HCT116 (cell line): ENCODE measurements around the gene RPF1. TPM values are rescaled to one million over a fixed set of nuclear protein-coding genes. Genes with fewer than 3 reads are reported as not detected.

Experiments used
- ATAC-seq: fragments of 200-7000 bp; cut with Tn5 transposase; 2 replicates; pipeline ENCODE4 v1.9.1; 2020; ENCODE audit warnings: mild to moderate bottlenecking, moderate library complexity
- BruUV-seq: library from RNA; stranded (reverse); fragments of 400-500 nt; replicated peaks from 2 replicates; lab custom pipeline; 2021; lab: Mats Ljungman, UMichigan
- CTCF ChIA-PET: fragments of 300-600 bp; sonication (Branson Sonifier 250); formaldehyde crosslinking; loops from one replicate; lab custom pipeline; 2021; ENCODE audit warnings: antibody characterized with exemption; lab: Charles Lee
- POLR2A ChIA-PET: fragments of 300-600, 350-600 bp; sonication (Branson Sonifier 250); formaldehyde crosslinking; loops from one replicate; lab custom pipeline; 2021; ENCODE audit warnings: antibody characterized with exemption; lab: Charles Lee
- RAD21 ChIA-PET, 2 experiments: fragments of 300-600 bp; sonication (Branson Sonifier 250); formaldehyde crosslinking; loops; one replicate each; lab custom pipeline; 2023; ENCODE audit warnings: low total read pairs in 2 of 2; ENCODE audit not compliant: uncharacterized antibody in 2 of 2, unreplicated experiment in 2 of 2, low non-redundant PET in 1 of 2; lab: Charles Lee
- DNase-seq: peaks from one replicate; pipeline ENCODE4 v3.0.0-alpha.2; 2010; ENCODE audit warnings: low read depth, low spot score
- H2AFZ ChIP-seq: fragments of 200-600 bp; shearing (Covaris generic), sonication (generic); 2 replicates; pipeline ENCODE4 v1.6.1; 2017; ENCODE audit warnings: low read depth, mixed run types, mixed read lengths, antibody characterized with exemption, low read length; ENCODE audit not compliant: poor library complexity, severe bottlenecking
- H3K27ac ChIP-seq: 2 replicates; pipeline ENCODE4 v1.5.1; 2012; ENCODE audit warnings: low read depth, low read length
- H3K27me3 ChIP-seq: fragments of 200-600 bp; sonication (generic); 2 replicates; pipeline ENCODE4 v1.6.1; 2016; ENCODE audit warnings: mixed run types, low read length, mixed read lengths; ENCODE audit not compliant: insufficient read depth
- H3K36me3 ChIP-seq, 2 experiments: fragments of 200-500 bp in 1 of 2; fragments of 200-600 bp in 1 of 2; sonication (Bioruptor generic) in 1 of 2; sonication (generic) in 1 of 2; 2 replicates each; pipeline versions ENCODE4 v1.5.1 to v1.6.1; 2014 to 2016; ENCODE audit warnings: low read length in 2 of 2, inconsistent platforms in 1 of 2, mixed read lengths in 1 of 2, mixed run types in 1 of 2; ENCODE audit not compliant: insufficient read depth in 2 of 2, control insufficient read depth in 1 of 2
- H3K4me1 ChIP-seq, 2 experiments: fragments of 200-600 bp in 1 of 2; sonication (generic) in 1 of 2; 2 replicates each; pipeline versions ENCODE4 v1.5.1 to v1.6.1; 2012 to 2017; ENCODE audit warnings: low read length in 2 of 2, inconsistent platforms in 1 of 2, mild to moderate bottlenecking in 1 of 2, mixed read lengths in 1 of 2, mixed run types in 1 of 2, moderate library complexity in 1 of 2; ENCODE audit not compliant: insufficient read depth in 2 of 2, control insufficient read depth in 1 of 2
- H3K4me2 ChIP-seq: fragments of 200-600 bp; sonication (generic); 2 replicates; pipeline ENCODE4 v1.6.1; 2017; ENCODE audit warnings: mixed run types, low read length, mixed read lengths
- H3K4me3 ChIP-seq, 2 experiments: fragments of 200-600 bp in 1 of 2; sonication (generic) in 1 of 2; replicated peaks in 1 of 2; 2 replicates each; pipeline ENCODE4 v1.5.1; 2011 to 2016; ENCODE audit warnings: low read length in 2 of 2, control low read depth in 1 of 2, low read depth in 1 of 2, mild to moderate bottlenecking in 1 of 2, mixed read lengths in 1 of 2, mixed run types in 1 of 2
- H3K79me2 ChIP-seq: fragments of 200-600 bp; sonication (generic); 2 replicates; pipeline ENCODE4 v1.6.1; 2017; ENCODE audit warnings: mild to moderate bottlenecking, mixed run types, low read length, moderate library complexity, mixed read lengths; ENCODE audit not compliant: insufficient read depth
- H3K9ac ChIP-seq: fragments of 200-600 bp; sonication (generic); 2 replicates; pipeline ENCODE4 v1.6.1; 2016; ENCODE audit warnings: low read length, mixed read lengths
- H3K9me2 ChIP-seq: fragments of 200-600 bp; sonication (generic), shearing (Covaris generic); 2 replicates; pipeline ENCODE4 v1.6.1; 2017; ENCODE audit warnings: mixed run types, mild to moderate bottlenecking, moderate library complexity; ENCODE audit not compliant: insufficient read depth
- H3K9me3 ChIP-seq, 2 experiments: fragments of 200-500 bp in 1 of 2; fragments of 200-600 bp in 1 of 2; sonication (Bioruptor generic) in 1 of 2; sonication (generic) in 1 of 2; 2 replicates each; pipeline ENCODE4 v1.6.1; 2014 to 2017; ENCODE audit warnings: low read length in 2 of 2, mixed read lengths in 2 of 2, inconsistent platforms in 1 of 2, low read depth in 1 of 2, mild to moderate bottlenecking in 1 of 2, mixed run types in 1 of 2, moderate library complexity in 1 of 2; ENCODE audit not compliant: control insufficient read depth in 1 of 2, insufficient read depth in 1 of 2
- H4K20me1 ChIP-seq: fragments of 200-600 bp; sonication (generic), shearing (Covaris generic); 2 replicates; pipeline ENCODE4 v1.6.1; 2017; ENCODE audit warnings: mixed run types, mild to moderate bottlenecking, moderate library complexity; ENCODE audit not compliant: insufficient read depth
- CEBPB ChIP-seq: IDR thresholded peaks from 2 replicates; pipeline ENCODE4 v1.6.1; 2012; ENCODE audit warnings: low read depth
- EGR1 ChIP-seq: IDR thresholded peaks from 2 replicates; pipeline ENCODE4 v1.6.1; 2012; ENCODE audit warnings: low read depth
- EZH2phosphoT487 ChIP-seq: fragments of 200-600 bp; IDR thresholded peaks from 2 replicates; pipeline ENCODE4 v1.6.1; 2018; ENCODE audit warnings: antibody characterized with exemption, borderline replicate concordance
- RAD21 ChIP-seq: IDR thresholded peaks from 2 replicates; pipeline ENCODE4 v1.6.1; 2012; ENCODE audit warnings: low read depth, mild to moderate bottlenecking
- SP1 ChIP-seq: IDR thresholded peaks from 2 replicates; pipeline ENCODE4 v1.6.1; 2012; ENCODE audit warnings: low read depth
- TCF7L2 ChIP-seq: IDR thresholded peaks from 2 replicates; pipeline ENCODE4 v1.7.0; 2011; ENCODE audit warnings: borderline replicate concordance, inconsistent platforms; ENCODE audit not compliant: insufficient read depth, insufficient read length; ENCODE audit errors: extremely low read depth
- ZNF274 ChIP-seq: fragments of 200-500 bp; sonication (Bioruptor generic); IDR thresholded peaks from 2 replicates; pipeline ENCODE4 v1.6.1; 2014; ENCODE audit warnings: mild to moderate bottlenecking, low read depth, low read length, inconsistent platforms
- intact Hi-C: fragments of 100-400 bp; cut with micrococcal nuclease; formaldehyde crosslinking; loops from 2 replicates; pipeline ENCODE4 v1.10.0; 2022
- total RNA-seq: library from RNA; stranded (reverse); gene quantifications from one replicate; pipeline ENCODE4 v1.2.1, GENCODE V29; 2021; ENCODE audit not compliant: unreplicated experiment
- TF ChIP-seq, protein P1 (sequence below), 3 experiments: fragments of 200-600 bp in 1 of 3; sonication (generic) in 1 of 3; IDR thresholded peaks in 2 of 3; conservative IDR thresholded peaks in 1 of 3; 2 replicates each; pipeline ENCODE4 v1.5.1; 2012 to 2017; ENCODE audit warnings: low read depth in 2 of 3, low read length in 2 of 3, antibody characterized with exemption in 1 of 3, borderline replicate concordance in 1 of 3, control low read depth in 1 of 3, mild to moderate bottlenecking in 1 of 3, mixed read lengths in 1 of 3, mixed run types in 1 of 3, moderate library complexity in 1 of 3; ENCODE audit not compliant: insufficient read depth in 1 of 3
- TF ChIP-seq, protein P2 (sequence below): IDR thresholded peaks from 2 replicates; pipeline ENCODE4 v1.6.1; 2012; ENCODE audit warnings: low read depth
- TF ChIP-seq, protein P3 (sequence below): IDR thresholded peaks from 2 replicates; pipeline ENCODE4 v1.6.1; 2011; ENCODE audit warnings: mild to moderate bottlenecking, low read length, moderate library complexity; ENCODE audit not compliant: insufficient replicate concordance; ENCODE audit errors: extremely low read depth

Gene RPF1
- total RNA-seq, 1 experiment from 2014 or later, result 86.9 TPM

DNA sequence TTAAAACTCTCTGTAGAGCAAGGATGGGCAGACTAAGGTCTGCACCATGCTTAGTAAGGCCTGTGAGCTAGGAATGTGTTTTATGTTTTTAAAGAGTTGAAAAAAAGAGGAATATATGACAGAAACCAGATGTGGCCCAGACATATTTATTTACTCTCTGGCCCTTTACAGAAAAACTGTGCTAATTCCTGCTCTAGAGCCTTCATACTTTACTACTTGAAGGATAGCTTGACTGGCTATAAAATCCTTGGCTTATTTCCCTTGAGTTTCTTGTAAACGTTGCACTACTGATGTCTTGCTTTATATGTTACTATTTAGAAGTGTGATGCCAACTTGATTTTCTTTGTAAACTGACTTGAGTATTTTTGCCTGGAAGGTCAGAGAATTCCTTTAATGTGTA, 61.7 kb downstream of the RPF1 start (continued):
- TF ChIP-seq EGR1, result no peak

DNA sequence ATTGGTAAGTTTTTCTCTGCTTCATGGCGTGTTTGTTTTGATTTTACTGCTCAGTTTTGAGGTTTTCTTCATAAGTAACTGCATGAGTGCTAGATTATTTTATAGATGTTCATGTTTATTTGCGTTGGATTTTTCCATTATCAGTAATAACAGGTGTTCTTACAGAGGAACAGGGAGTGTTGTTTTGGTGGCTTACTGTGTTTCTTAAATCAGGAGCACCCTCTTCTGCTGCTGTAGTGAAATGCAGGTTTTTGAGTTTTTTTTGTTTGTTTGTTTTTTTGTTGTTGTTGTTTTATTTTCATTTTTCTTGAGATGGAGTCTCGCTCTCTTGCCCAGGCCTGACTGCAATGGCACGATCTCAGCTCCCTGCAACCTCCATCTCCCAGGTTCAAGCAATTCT, 62.6 kb downstream of the RPF1 start:
- Histone ChIP-seq H2AFZ (no peak overlapping the region), H4K20me1 (no peaks in the 10 kb centered on the region), H3K9me3 (no peaks in the 10 kb centered on the region), H3K36me3 (no peaks in the 10 kb centered on the region), H3K4me1 (peaks cover 0 to 2% of the 10 kb centered on the region in 2 experiments; a peak in 1 of 4 replicates), H3K9ac (no peak overlapping the region), H3K4me2 (no peak overlapping the region), H3K9me2 (no peaks in the 10 kb centered on the region), H3K4me3 (no peak overlapping the region), H3K79me2 (no peaks in the 10 kb centered on the region), H3K27me3 (no peaks in the 10 kb centered on the region), H3K27ac (no peak overlapping the region)
- RAD21 ChIA-PET, result interaction anchor here in 1 of 2 experiments (0.7 kb wide), 1 partner anchor 579 kb away, joined by 3 read pairs; no protein-coding TSS in a partner anchor
- CTCF ChIA-PET, result interaction anchor here (0.9 kb wide), 1 partner anchor 99 kb away, joined by 3 read pairs; no protein-coding TSS in a partner anchor
- TF ChIP-seq, protein P1, sequence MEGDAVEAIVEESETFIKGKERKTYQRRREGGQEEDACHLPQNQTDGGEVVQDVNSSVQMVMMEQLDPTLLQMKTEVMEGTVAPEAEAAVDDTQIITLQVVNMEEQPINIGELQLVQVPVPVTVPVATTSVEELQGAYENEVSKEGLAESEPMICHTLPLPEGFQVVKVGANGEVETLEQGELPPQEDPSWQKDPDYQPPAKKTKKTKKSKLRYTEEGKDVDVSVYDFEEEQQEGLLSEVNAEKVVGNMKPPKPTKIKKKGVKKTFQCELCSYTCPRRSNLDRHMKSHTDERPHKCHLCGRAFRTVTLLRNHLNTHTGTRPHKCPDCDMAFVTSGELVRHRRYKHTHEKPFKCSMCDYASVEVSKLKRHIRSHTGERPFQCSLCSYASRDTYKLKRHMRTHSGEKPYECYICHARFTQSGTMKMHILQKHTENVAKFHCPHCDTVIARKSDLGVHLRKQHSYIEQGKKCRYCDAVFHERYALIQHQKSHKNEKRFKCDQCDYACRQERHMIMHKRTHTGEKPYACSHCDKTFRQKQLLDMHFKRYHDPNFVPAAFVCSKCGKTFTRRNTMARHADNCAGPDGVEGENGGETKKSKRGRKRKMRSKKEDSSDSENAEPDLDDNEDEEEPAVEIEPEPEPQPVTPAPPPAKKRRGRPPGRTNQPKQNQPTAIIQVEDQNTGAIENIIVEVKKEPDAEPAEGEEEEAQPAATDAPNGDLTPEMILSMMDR (IDR thresholded peaks at IDR 0.05 in 2 of 3, conservative IDR thresholded peaks at IDR 0.05 in 1 of 3; ENCODE audit: borderline replicate concordance in 1 of 3, insufficient read depth in 1 of 3, low read depth in 2 of 3, low read length in 2 of 3), result peak; percentile 30 to 57 (median 57); a peak in 4 of 6 replicates
- TF ChIP-seq TCF7L2, result no peak
- TF ChIP-seq, protein P2, sequence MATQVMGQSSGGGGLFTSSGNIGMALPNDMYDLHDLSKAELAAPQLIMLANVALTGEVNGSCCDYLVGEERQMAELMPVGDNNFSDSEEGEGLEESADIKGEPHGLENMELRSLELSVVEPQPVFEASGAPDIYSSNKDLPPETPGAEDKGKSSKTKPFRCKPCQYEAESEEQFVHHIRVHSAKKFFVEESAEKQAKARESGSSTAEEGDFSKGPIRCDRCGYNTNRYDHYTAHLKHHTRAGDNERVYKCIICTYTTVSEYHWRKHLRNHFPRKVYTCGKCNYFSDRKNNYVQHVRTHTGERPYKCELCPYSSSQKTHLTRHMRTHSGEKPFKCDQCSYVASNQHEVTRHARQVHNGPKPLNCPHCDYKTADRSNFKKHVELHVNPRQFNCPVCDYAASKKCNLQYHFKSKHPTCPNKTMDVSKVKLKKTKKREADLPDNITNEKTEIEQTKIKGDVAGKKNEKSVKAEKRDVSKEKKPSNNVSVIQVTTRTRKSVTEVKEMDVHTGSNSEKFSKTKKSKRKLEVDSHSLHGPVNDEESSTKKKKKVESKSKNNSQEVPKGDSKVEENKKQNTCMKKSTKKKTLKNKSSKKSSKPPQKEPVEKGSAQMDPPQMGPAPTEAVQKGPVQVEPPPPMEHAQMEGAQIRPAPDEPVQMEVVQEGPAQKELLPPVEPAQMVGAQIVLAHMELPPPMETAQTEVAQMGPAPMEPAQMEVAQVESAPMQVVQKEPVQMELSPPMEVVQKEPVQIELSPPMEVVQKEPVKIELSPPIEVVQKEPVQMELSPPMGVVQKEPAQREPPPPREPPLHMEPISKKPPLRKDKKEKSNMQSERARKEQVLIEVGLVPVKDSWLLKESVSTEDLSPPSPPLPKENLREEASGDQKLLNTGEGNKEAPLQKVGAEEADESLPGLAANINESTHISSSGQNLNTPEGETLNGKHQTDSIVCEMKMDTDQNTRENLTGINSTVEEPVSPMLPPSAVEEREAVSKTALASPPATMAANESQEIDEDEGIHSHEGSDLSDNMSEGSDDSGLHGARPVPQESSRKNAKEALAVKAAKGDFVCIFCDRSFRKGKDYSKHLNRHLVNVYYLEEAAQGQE, result no peak
- TF ChIP-seq SP1, result no peak
- TF ChIP-seq EZH2phosphoT487, result no peak
- TF ChIP-seq RAD21, result peak; percentile 79
- TF ChIP-seq ZNF274, result no peak
- TF ChIP-seq CEBPB, result no peak
- TF ChIP-seq, protein P3, sequence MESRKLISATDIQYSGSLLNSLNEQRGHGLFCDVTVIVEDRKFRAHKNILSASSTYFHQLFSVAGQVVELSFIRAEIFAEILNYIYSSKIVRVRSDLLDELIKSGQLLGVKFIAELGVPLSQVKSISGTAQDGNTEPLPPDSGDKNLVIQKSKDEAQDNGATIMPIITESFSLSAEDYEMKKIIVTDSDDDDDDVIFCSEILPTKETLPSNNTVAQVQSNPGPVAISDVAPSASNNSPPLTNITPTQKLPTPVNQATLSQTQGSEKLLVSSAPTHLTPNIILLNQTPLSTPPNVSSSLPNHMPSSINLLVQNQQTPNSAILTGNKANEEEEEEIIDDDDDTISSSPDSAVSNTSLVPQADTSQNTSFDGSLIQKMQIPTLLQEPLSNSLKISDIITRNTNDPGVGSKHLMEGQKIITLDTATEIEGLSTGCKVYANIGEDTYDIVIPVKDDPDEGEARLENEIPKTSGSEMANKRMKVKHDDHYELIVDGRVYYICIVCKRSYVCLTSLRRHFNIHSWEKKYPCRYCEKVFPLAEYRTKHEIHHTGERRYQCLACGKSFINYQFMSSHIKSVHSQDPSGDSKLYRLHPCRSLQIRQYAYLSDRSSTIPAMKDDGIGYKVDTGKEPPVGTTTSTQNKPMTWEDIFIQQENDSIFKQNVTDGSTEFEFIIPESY, result no peak
- no TSS peak for BruUV-seq
- ATAC-seq (no peak), DNase-seq (peak; percentile 18)
- POLR2A ChIA-PET, result no interaction called here
- intact Hi-C loops, result loop anchor here (2.0 to 5.0 kb wide), 2 partner anchors 99 to 401 kb away; no protein-coding TSS in a partner anchor
